SK-N-SH treated with all-trans-retinoic acid at 6 μM for 48 hours (cell line): ENCODE measurements around the gene HMGB3.

Experiments used
- ATAC-seq: fragments of 200-7000 bp; cut with Tn5 transposase; 3 replicates; pipeline ENCODE4 v1.9.1; 2020; ENCODE audit warnings: mild to moderate bottlenecking, moderate library complexity
- ARNTL ChIP-seq: fragments of 450-650 bp; formaldehyde crosslinking; IDR thresholded peaks from 2 replicates; pipeline ENCODE4 v1.5.0; 2020; ENCODE audit warnings: low read depth, mild to moderate bottlenecking, moderate library complexity, borderline replicate concordance
- BACH2 ChIP-seq: fragments of 250-450 bp; sonication (Bioruptor Pico); IDR thresholded peaks from 2 replicates; pipeline ENCODE4 v1.9.0; 2021; ENCODE audit warnings: mild to moderate bottlenecking, borderline replicate concordance
- CSDC2 ChIP-seq: fragments of 250-450 bp; sonication (Bioruptor Pico); IDR thresholded peaks from 2 replicates; pipeline ENCODE4 v1.5.0; 2020; ENCODE audit warnings: mild to moderate bottlenecking, moderate library complexity
- GLIS3 ChIP-seq: fragments of 250-450 bp; sonication (Bioruptor Pico); IDR thresholded peaks from 2 replicates; pipeline ENCODE4 v1.5.0; 2020; ENCODE audit warnings: mild to moderate bottlenecking, moderate library complexity
- ISL1 ChIP-seq: fragments of 250-450 bp; sonication (Bioruptor Pico); IDR thresholded peaks from 2 replicates; pipeline ENCODE4 v2.1.2; 2022; ENCODE audit warnings: mild to moderate bottlenecking, moderate library complexity
- OSR1 ChIP-seq: fragments of 250-450 bp; sonication (Bioruptor Pico); IDR thresholded peaks from 2 replicates; pipeline ENCODE4 v1.8.0; 2022; ENCODE audit warnings: moderate library complexity, mild to moderate bottlenecking, inconsistent platforms
- PPARA ChIP-seq: fragments of 250-450 bp; sonication (Bioruptor Pico); IDR thresholded peaks from 2 replicates; pipeline ENCODE4 v1.5.0; 2020; ENCODE audit warnings: mild to moderate bottlenecking, borderline replicate concordance
- RARB ChIP-seq: fragments of 250-450 bp; sonication (Bioruptor Pico); IDR thresholded peaks from 2 replicates; pipeline ENCODE4 v1.8.0; 2021; ENCODE audit warnings: mild to moderate bottlenecking, moderate library complexity
- SNAI2 ChIP-seq: fragments of 250-450 bp; sonication (Bioruptor Pico); IDR thresholded peaks from 2 replicates; pipeline ENCODE4 v1.5.0; 2020; ENCODE audit warnings: mild to moderate bottlenecking, moderate library complexity
- TCF4 ChIP-seq: fragments of 250-450 bp; sonication (Bioruptor Pico); IDR thresholded peaks from 2 replicates; pipeline ENCODE4 v1.8.0; 2021; ENCODE audit warnings: mild to moderate bottlenecking, moderate library complexity, borderline replicate concordance
- TSHZ2 ChIP-seq: fragments of 250-450 bp; sonication (Bioruptor Pico); IDR thresholded peaks from 2 replicates; pipeline ENCODE4 v1.5.0; 2020; ENCODE audit warnings: mild to moderate bottlenecking, moderate library complexity
- ZC3H10 ChIP-seq: fragments of 250-450 bp; sonication (Bioruptor Pico); IDR thresholded peaks from 2 replicates; pipeline ENCODE4 v1.5.1; 2021; ENCODE audit warnings: mild to moderate bottlenecking, moderate library complexity
- ZFP3 ChIP-seq: fragments of 250-450 bp; sonication (Bioruptor Pico); IDR thresholded peaks from 2 replicates; pipeline ENCODE4 v1.5.0; 2020; ENCODE audit warnings: mild to moderate bottlenecking, moderate library complexity
- ZFP30 ChIP-seq: fragments of 450-650 bp; formaldehyde crosslinking; IDR thresholded peaks from 2 replicates; pipeline ENCODE4 v1.5.0; 2022; ENCODE audit warnings: mild to moderate bottlenecking, moderate library complexity
- ZNF565 ChIP-seq: fragments of 450-650 bp; formaldehyde crosslinking; conservative IDR thresholded peaks from 2 replicates; pipeline ENCODE4 v1.5.0; 2020; ENCODE audit warnings: low read depth, mild to moderate bottlenecking, moderate library complexity
- ZNF8 ChIP-seq: fragments of 450-650 bp; formaldehyde crosslinking; IDR thresholded peaks from 2 replicates; pipeline ENCODE4 v1.5.0; 2020; ENCODE audit warnings: mild to moderate bottlenecking, moderate library complexity
- TF ChIP-seq, protein P1 (sequence below): fragments of 250-450 bp; sonication (Bioruptor Pico); IDR thresholded peaks from 2 replicates; pipeline ENCODE4 v1.5.1; 2021; ENCODE audit warnings: mild to moderate bottlenecking, moderate library complexity
- TF ChIP-seq, protein P2 (sequence below): fragments of 250-450 bp; sonication (Bioruptor Pico); IDR thresholded peaks from 2 replicates; pipeline ENCODE4 v1.8.0; 2021; ENCODE audit warnings: low read depth, mild to moderate bottlenecking, moderate library complexity, borderline replicate concordance
- TF ChIP-seq, protein P3 (sequence below): fragments of 250-450 bp; sonication (Bioruptor Pico); IDR thresholded peaks from 2 replicates; pipeline ENCODE4 v1.5.1; 2020; ENCODE audit warnings: low read depth, mild to moderate bottlenecking, moderate library complexity
- TF ChIP-seq, protein P4 (sequence below): fragments of 250-450 bp; sonication (Bioruptor Pico); IDR thresholded peaks from 2 replicates; pipeline ENCODE4 v1.8.0; 2020; ENCODE audit warnings: mild to moderate bottlenecking, moderate library complexity, borderline replicate concordance

Gene HMGB3

GRCh38 chrX:151004085-151004484 lies 20.9 kb downstream of the HMGB3 start:
- ATAC-seq = peak; percentile 47; the same call in 2 of the 3 replicates
- TF ChIP-seq, protein P1, sequence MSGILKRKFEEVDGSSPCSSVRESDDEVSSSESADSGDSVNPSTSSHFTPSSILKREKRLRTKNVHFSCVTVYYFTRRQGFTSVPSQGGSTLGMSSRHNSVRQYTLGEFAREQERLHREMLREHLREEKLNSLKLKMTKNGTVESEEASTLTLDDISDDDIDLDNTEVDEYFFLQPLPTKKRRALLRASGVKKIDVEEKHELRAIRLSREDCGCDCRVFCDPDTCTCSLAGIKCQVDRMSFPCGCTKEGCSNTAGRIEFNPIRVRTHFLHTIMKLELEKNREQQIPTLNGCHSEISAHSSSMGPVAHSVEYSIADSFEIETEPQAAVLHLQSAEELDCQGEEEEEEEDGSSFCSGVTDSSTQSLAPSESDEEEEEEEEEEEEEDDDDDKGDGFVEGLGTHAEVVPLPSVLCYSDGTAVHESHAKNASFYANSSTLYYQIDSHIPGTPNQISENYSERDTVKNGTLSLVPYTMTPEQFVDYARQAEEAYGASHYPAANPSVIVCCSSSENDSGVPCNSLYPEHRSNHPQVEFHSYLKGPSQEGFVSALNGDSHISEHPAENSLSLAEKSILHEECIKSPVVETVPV (CRISPR knock-in tag) = no peak
- TF ChIP-seq, protein P2, sequence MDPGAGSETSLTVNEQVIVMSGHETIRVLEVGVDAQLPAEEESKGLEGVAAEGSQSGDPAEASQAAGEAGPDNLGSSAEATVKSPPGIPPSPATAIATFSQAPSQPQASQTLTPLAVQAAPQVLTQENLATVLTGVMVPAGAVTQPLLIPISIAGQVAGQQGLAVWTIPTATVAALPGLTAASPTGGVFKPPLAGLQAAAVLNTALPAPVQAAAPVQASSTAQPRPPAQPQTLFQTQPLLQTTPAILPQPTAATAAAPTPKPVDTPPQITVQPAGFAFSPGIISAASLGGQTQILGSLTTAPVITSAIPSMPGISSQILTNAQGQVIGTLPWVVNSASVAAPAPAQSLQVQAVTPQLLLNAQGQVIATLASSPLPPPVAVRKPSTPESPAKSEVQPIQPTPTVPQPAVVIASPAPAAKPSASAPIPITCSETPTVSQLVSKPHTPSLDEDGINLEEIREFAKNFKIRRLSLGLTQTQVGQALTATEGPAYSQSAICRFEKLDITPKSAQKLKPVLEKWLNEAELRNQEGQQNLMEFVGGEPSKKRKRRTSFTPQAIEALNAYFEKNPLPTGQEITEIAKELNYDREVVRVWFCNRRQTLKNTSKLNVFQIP (CRISPR knock-in tag) = no peak
- TF ChIP-seq ARNTL (CRISPR knock-in tag) (no peak), ISL1 (no peak), TCF4 (CRISPR knock-in tag) (no peak), CSDC2 (CRISPR knock-in tag) (no peak), OSR1 (no peak)
- TF ChIP-seq, protein P3, sequence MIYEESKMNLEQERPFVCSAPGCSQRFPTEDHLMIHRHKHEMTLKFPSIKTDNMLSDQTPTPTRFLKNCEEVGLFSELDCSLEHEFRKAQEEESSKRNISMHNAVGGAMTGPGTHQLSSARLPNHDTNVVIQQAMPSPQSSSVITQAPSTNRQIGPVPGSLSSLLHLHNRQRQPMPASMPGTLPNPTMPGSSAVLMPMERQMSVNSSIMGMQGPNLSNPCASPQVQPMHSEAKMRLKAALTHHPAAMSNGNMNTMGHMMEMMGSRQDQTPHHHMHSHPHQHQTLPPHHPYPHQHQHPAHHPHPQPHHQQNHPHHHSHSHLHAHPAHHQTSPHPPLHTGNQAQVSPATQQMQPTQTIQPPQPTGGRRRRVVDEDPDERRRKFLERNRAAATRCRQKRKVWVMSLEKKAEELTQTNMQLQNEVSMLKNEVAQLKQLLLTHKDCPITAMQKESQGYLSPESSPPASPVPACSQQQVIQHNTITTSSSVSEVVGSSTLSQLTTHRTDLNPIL = no peak
- TF ChIP-seq, protein P4, sequence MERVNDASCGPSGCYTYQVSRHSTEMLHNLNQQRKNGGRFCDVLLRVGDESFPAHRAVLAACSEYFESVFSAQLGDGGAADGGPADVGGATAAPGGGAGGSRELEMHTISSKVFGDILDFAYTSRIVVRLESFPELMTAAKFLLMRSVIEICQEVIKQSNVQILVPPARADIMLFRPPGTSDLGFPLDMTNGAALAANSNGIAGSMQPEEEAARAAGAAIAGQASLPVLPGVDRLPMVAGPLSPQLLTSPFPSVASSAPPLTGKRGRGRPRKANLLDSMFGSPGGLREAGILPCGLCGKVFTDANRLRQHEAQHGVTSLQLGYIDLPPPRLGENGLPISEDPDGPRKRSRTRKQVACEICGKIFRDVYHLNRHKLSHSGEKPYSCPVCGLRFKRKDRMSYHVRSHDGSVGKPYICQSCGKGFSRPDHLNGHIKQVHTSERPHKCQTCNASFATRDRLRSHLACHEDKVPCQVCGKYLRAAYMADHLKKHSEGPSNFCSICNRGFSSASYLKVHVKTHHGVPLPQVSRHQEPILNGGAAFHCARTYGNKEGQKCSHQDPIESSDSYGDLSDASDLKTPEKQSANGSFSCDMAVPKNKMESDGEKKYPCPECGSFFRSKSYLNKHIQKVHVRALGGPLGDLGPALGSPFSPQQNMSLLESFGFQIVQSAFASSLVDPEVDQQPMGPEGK (CRISPR knock-in tag) = no peak

- no peak for ATAC-seq
- TF ChIP-seq OSR1 = no peak
- TF ChIP-seq, protein P3 = no peak
- TF ChIP-seq TCF4 (CRISPR knock-in tag) = no peak
- no peak for TF ChIP-seq GLIS3
- TF ChIP-seq TSHZ2 = no peak
- no peak for TF ChIP-seq ZFP3 (CRISPR knock-in tag)
- no peak for TF ChIP-seq ZNF565
- TF ChIP-seq ZFP30 (CRISPR knock-in tag) = no peak
- no peak for TF ChIP-seq PPARA (CRISPR knock-in tag)
- no peak for TF ChIP-seq ARNTL (CRISPR knock-in tag)
- no peak for TF ChIP-seq RARB (CRISPR knock-in tag)
- TF ChIP-seq ZC3H10 (CRISPR knock-in tag) = no peak
- TF ChIP-seq BACH2 (CRISPR knock-in tag) = no peak
- no peak for TF ChIP-seq ISL1
- no peak for TF ChIP-seq SNAI2
- TF ChIP-seq, protein P4 (CRISPR knock-in tag) = no peak
- no peak for TF ChIP-seq ZNF8 (CRISPR knock-in tag)
- TF ChIP-seq CSDC2 (CRISPR knock-in tag) = no peak
- TF ChIP-seq, all 23 proteins: peak for 0
Observed at GRCh38 chrX:151006410-151007109, 23.4 kb downstream of the HMGB3 start.
